ENCODE data around the gene PARVB.

PARVB gene

DNA sequence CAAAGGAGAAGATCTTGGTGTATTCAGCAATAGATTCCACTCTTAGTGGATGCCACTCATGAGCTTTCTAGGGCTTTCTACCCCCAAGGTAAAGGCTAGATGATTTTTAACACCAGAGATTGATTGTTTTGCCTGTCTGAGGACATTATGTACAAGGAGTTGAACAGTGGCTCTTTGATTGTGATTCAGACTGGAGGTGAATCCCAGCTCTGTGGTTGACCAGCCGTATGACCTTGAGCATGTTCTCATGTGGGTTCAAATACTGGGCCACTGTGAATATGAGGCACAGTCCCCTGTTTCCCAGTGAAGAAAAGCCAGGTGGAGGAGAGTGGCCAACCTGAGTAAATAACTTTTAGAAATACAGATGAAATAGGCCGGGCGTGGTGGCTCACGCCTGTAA lies 24.0 kb upstream of the PARVB start:
- H3K4me3 ChIP-seq (ENCODE audit: low read depth, low read length), result no peak overlapping the region
- TF ChIP-seq, protein P1, sequence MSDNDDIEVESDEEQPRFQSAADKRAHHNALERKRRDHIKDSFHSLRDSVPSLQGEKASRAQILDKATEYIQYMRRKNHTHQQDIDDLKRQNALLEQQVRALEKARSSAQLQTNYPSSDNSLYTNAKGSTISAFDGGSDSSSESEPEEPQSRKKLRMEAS (IDR thresholded peaks at IDR 0.05; ENCODE audit: low read depth, low read length), result no peak
- no peak for TF ChIP-seq MYC (IDR thresholded peaks at IDR 0.05; ENCODE audit: low read depth, low read length)
- TF ChIP-seq POLR2A (IDR thresholded peaks at IDR 0.05; ENCODE audit: extremely low read depth, insufficient read length), result no peak
- TF ChIP-seq, protein P2, sequence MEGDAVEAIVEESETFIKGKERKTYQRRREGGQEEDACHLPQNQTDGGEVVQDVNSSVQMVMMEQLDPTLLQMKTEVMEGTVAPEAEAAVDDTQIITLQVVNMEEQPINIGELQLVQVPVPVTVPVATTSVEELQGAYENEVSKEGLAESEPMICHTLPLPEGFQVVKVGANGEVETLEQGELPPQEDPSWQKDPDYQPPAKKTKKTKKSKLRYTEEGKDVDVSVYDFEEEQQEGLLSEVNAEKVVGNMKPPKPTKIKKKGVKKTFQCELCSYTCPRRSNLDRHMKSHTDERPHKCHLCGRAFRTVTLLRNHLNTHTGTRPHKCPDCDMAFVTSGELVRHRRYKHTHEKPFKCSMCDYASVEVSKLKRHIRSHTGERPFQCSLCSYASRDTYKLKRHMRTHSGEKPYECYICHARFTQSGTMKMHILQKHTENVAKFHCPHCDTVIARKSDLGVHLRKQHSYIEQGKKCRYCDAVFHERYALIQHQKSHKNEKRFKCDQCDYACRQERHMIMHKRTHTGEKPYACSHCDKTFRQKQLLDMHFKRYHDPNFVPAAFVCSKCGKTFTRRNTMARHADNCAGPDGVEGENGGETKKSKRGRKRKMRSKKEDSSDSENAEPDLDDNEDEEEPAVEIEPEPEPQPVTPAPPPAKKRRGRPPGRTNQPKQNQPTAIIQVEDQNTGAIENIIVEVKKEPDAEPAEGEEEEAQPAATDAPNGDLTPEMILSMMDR (IDR thresholded peaks at IDR 0.05; ENCODE audit: low read depth, low read length), result no peak
- no peak for DNase-seq (ENCODE audit: low read depth)

- H3K4me3 ChIP-seq (ENCODE audit: low read depth, low read length), result no peak overlapping the region
- DNase-seq (ENCODE audit: low read depth), result no peak
- TF ChIP-seq, protein P2 (IDR thresholded peaks at IDR 0.05; ENCODE audit: low read depth, low read length), result no peak
- TF ChIP-seq MYC (IDR thresholded peaks at IDR 0.05; ENCODE audit: low read depth, low read length) (no peak), POLR2A (IDR thresholded peaks at IDR 0.05; ENCODE audit: extremely low read depth, insufficient read length) (no peak)
- TF ChIP-seq, protein P1 (IDR thresholded peaks at IDR 0.05; ENCODE audit: low read depth, low read length), result no peak
Measured at GRCh38 chr22:44001521-44001920, 22.6 kb upstream of the PARVB start.

DNA sequence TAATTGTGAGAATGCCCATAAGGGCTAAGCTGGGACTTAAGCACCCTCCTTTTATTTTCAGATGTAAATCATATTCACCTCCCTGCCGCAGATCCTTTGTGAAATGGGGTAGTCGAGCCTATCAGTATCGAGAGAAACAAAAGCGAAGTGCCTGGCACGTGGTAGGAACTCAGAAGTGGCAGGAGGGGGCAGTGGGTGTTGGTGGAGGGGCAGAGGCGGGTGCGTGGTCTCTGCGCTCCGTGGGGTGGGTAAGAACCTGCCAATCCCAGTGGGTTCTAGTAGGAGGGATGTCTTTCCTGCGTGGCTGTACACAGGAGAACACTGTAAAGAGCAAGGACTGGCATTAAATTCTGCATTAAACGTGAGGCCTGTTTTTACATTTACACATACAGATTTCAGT lies 21.8 kb upstream of the PARVB start:
- H3K4me3 ChIP-seq (ENCODE audit: low read depth, low read length), result no peak overlapping the region
- TF ChIP-seq, protein P2 (IDR thresholded peaks at IDR 0.05; ENCODE audit: low read depth, low read length), result no peak
- TF ChIP-seq, protein P1 (IDR thresholded peaks at IDR 0.05; ENCODE audit: low read depth, low read length), result no peak
- TF ChIP-seq MYC (IDR thresholded peaks at IDR 0.05; ENCODE audit: low read depth, low read length) (no peak), POLR2A (IDR thresholded peaks at IDR 0.05; ENCODE audit: extremely low read depth, insufficient read length) (no peak)
- no peak for DNase-seq (ENCODE audit: low read depth)

GRCh38 chr22:44002997-44003396 lies 21.1 kb upstream of the PARVB start:
- TF ChIP-seq, protein P1 (IDR thresholded peaks at IDR 0.05; ENCODE audit: low read depth, low read length), result no peak
- no peak for TF ChIP-seq MYC (IDR thresholded peaks at IDR 0.05; ENCODE audit: low read depth, low read length)
- no peak for TF ChIP-seq POLR2A (IDR thresholded peaks at IDR 0.05; ENCODE audit: extremely low read depth, insufficient read length)
- TF ChIP-seq, protein P2 (IDR thresholded peaks at IDR 0.05; ENCODE audit: low read depth, low read length), result no peak
- H3K4me3 ChIP-seq (ENCODE audit: low read depth, low read length), result no peak overlapping the region
- no peak for DNase-seq (ENCODE audit: low read depth)

- no peak for DNase-seq (ENCODE audit: low read depth)
- TF ChIP-seq POLR2A (IDR thresholded peaks at IDR 0.05; ENCODE audit: extremely low read depth, insufficient read length), result no peak
- TF ChIP-seq, protein P1 (IDR thresholded peaks at IDR 0.05; ENCODE audit: low read depth, low read length), result no peak
- TF ChIP-seq, protein P2 (IDR thresholded peaks at IDR 0.05; ENCODE audit: low read depth, low read length), result no peak
- TF ChIP-seq MYC (IDR thresholded peaks at IDR 0.05; ENCODE audit: low read depth, low read length), result no peak
Measured at GRCh38 chr22:44003405-44004103, 20.5 kb upstream of the PARVB start.

More at GRCh38 chr22:44003405-44004103, 20.5 kb upstream of the PARVB start:
- H3K4me3 ChIP-seq (ENCODE audit: low read depth, low read length), result no peak overlapping the region
